Measurements from ENCODE around the gene POC1A. TPM values are rescaled to one million over a fixed set of nuclear protein-coding genes. Genes with fewer than 3 reads are reported as not detected.

Gene POC1A
- total and polyA plus RNA-seq, 2 donors (not counting 3 experiments of a cell fraction or from before 2014, with no cell fraction given) = 14.8 to 19.4 TPM

- H3K9me3 ChIP-seq (replicated peaks; ENCODE audit: control insufficient read depth, insufficient read depth, low read length) = no peaks in the 10 kb centered on the region
- intact Hi-C loops (cut with micrococcal nuclease) = no loop called here
- H3K9me1 ChIP-seq (replicated peaks; ENCODE audit: control insufficient read depth, extremely low read depth, insufficient read depth, low read length) = no peaks in the 10 kb centered on the region
- no peak overlapping the region for H3K9ac ChIP-seq (replicated peaks; ENCODE audit: extremely low read depth, insufficient read depth, low read length)
- ChIA-PET CTCF (interaction anchor here (0.7 to 5.8 kb wide), 7 partner anchors 10 to 109 kb away, joined by 3 to 43 read pairs (median 6); partner anchors contain the start of gene DUSP7), POLR2A (no interaction called here)
- no peaks in the 10 kb centered on the region for H3K79me2 ChIP-seq (ENCODE audit: control insufficient read depth, insufficient read depth, low read length)
- no peaks in the 10 kb centered on the region for H4K20me1 ChIP-seq (replicated peaks; ENCODE audit: control insufficient read depth, extremely low read depth, insufficient read depth, low read length)
- no peaks in the 10 kb centered on the region for H3K27me3 ChIP-seq (ENCODE audit: control insufficient read depth in 2 of 2, insufficient read depth in 2 of 2, low read length in 2 of 2)
- H3K4me2 ChIP-seq (ENCODE audit: insufficient read depth, low read length) = no peak overlapping the region
- H3K4me1 ChIP-seq (ENCODE audit: control insufficient read depth, extremely low read depth, insufficient read depth, low read length) = no peaks in the 10 kb centered on the region
- no peak for TF ChIP-seq POLR2A (IDR thresholded peaks at IDR 0.05; ENCODE audit: low read depth, low read length)
- TF ChIP-seq CTCF (IDR thresholded peaks at IDR 0.05; ENCODE audit: extremely low read depth in 1 of 2, insufficient read depth in 1 of 2, low read depth in 1 of 2, low read length in 2 of 2) = no peak
- TF ChIP-seq MYC (IDR thresholded peaks at IDR 0.05; ENCODE audit: low read depth, low read length) = no peak
- TF ChIP-seq FOS (IDR thresholded peaks at IDR 0.05; ENCODE audit: borderline replicate concordance, insufficient read depth, low read length) = no peak
- TF ChIP-seq POLR2AphosphoS5 (IDR thresholded peaks at IDR 0.05; ENCODE audit: insufficient read depth, low read depth, low read length) = no peak
- no peak for TF ChIP-seq MAX (IDR thresholded peaks at IDR 0.05; ENCODE audit: insufficient read depth, insufficient read length)
- TF ChIP-seq JUN (IDR thresholded peaks at IDR 0.05; ENCODE audit: borderline replicate concordance, insufficient read depth, insufficient read length, low read depth) = no peak
- no peak for TF ChIP-seq GATA2 (IDR thresholded peaks at IDR 0.05; ENCODE audit: insufficient read depth, insufficient read length, low read depth, low read length)
- no peak for FAIRE-seq
- dilution Hi-C loops (cut with MboI; ENCODE audit: extremely low pct_ligation_motif_present, low sequenced_read_pairs) = no loop called here
- H3K4me3 ChIP-seq (replicated peaks in 1 of 3; ENCODE audit: insufficient read depth in 1 of 3, low read depth in 1 of 3, low read length in 3 of 3) = no peak overlapping the region
- H3K27ac ChIP-seq (ENCODE audit: insufficient read depth, low read depth, low read length) = no peak overlapping the region
- H2AFZ ChIP-seq (ENCODE audit: low read depth, low read length) = no peak overlapping the region
- BruUV-seq (replicated peaks) = no TSS peak
- H3K36me3 ChIP-seq (ENCODE audit: control insufficient read depth in 2 of 2, extremely low read depth in 1 of 2, insufficient read depth in 2 of 2, low read length in 2 of 2) = no peaks in the 10 kb centered on the region
- DNase-seq (ENCODE audit: low read depth, low spot score) = no peak
Measured at GRCh38 chr3:52036222-52036694, 118.0 kb downstream of the POC1A start.

Data from endothelial cell of umbilical vein (primary cell).